GM12878 (cell line): ENCODE results near the gene AGPAT2. TPM values are rescaled to one million over a fixed set of nuclear protein-coding genes. Genes with fewer than 3 reads are reported as not detected.

Experiments used
- ATAC-seq: fragments of 200-7000 bp; cut with Tn5 transposase; 3 replicates; pipeline ENCODE4 v1.9.1; 2020; ENCODE audit warnings: mild to moderate bottlenecking, moderate library complexity
- BruUV-seq: library from RNA; stranded (reverse); fragments of 400-500 nt; replicated peaks from 2 replicates; lab custom pipeline; 2021; lab: Mats Ljungman, UMichigan
- CTCF ChIA-PET: fragments of 300-600 bp; sonication (Branson Sonifier 250); formaldehyde crosslinking; extraction: SDS; loops from one replicate; lab custom pipeline; 2021; ENCODE audit warnings: inconsistent platforms; lab: Yijun Ruan, JAX
- POLR2A ChIA-PET: fragments of 350-600 bp; formaldehyde crosslinking; extraction: SDS; loops from one replicate; lab custom pipeline; 2021; ENCODE audit warnings: inconsistent platforms; lab: Charles Lee
- RAD21 ChIA-PET: fragments of 300-600 bp; sonication (Branson Sonifier 250); formaldehyde crosslinking; loops from one replicate; lab custom pipeline; 2023; ENCODE audit warnings: antibody characterized with exemption; ENCODE audit not compliant: unreplicated experiment; lab: Charles Lee
- SMC1A ChIA-PET: fragments of 300-600 bp; sonication (Branson Sonifier 250); formaldehyde crosslinking; loops from one replicate; lab custom pipeline; 2023; ENCODE audit not compliant: unreplicated experiment, uncharacterized antibody; lab: Charles Lee
- DNase-seq: peaks from one replicate; pipeline ENCODE4 v3.0.0-alpha.2; 2011; ENCODE audit warnings: low read depth, low spot score
- FAIRE-seq: peaks from 3 replicates; lab custom pipeline; 2011; peaks lifted over from hg19 to GRCh38; lab: Jason Lieb, UNC
- H2AFZ ChIP-seq: 2 replicates; pipeline ENCODE4 v1.6.0; 2011; ENCODE audit warnings: low read depth, low read length, control low read depth; ENCODE audit not compliant: control insufficient read depth
- H3K27ac ChIP-seq: 2 replicates; pipeline ENCODE4 v1.5.1; 2011; ENCODE audit warnings: control low read depth; ENCODE audit not compliant: control insufficient read depth, insufficient read depth
- H3K27me3 ChIP-seq, 2 experiments: replicated peaks in 1 of 2; 2 replicates each; pipeline versions ENCODE4 v1.6.0 to v1.6.1; 2011; ENCODE audit warnings: low read length in 1 of 2; ENCODE audit not compliant: control insufficient read depth in 2 of 2, insufficient read depth in 2 of 2
- H3K36me3 ChIP-seq, 2 experiments: 2 replicates each; pipeline ENCODE4 v1.5.1; 2011; ENCODE audit warnings: low read length in 1 of 2; ENCODE audit not compliant: control insufficient read depth in 2 of 2, insufficient read depth in 2 of 2
- H3K4me1 ChIP-seq: 2 replicates; pipeline ENCODE4 v1.6.1; 2011; ENCODE audit warnings: mild to moderate bottlenecking, low read length, moderate library complexity, mixed read lengths; ENCODE audit not compliant: control insufficient read depth, insufficient read depth
- H3K4me2 ChIP-seq: 2 replicates; pipeline ENCODE4 v1.6.0; 2011; ENCODE audit warnings: control low read depth; ENCODE audit not compliant: control insufficient read depth, insufficient read depth
- H3K4me3 ChIP-seq: fragments of 200-600 bp; sonication (generic); 2 replicates; pipeline ENCODE4 v1.5.1; 2016
- H3K79me2 ChIP-seq: 2 replicates; pipeline ENCODE4 v1.6.0; 2011; ENCODE audit warnings: low read length; ENCODE audit not compliant: control insufficient read depth, insufficient read depth
- H3K9ac ChIP-seq: 2 replicates; pipeline ENCODE4 v1.8.0; 2011; ENCODE audit warnings: low read length, control low read depth, mixed read lengths; ENCODE audit not compliant: control insufficient read depth, insufficient read depth
- H3K9me3 ChIP-seq: replicated peaks from 3 replicates; pipeline ENCODE4 v1.5.1; 2011; ENCODE audit warnings: mild to moderate bottlenecking, low read length; ENCODE audit not compliant: control insufficient read depth, insufficient read depth
- H4K20me1 ChIP-seq: 2 replicates; pipeline ENCODE4 v1.6.0; 2011; ENCODE audit not compliant: control insufficient read depth, insufficient read depth
- BHLHE40 ChIP-seq, 2 experiments: fragments of 450-650 bp in 1 of 2; IDR thresholded peaks; 2 replicates each; pipeline ENCODE4 v1.6.1; 2011 to 2017; ENCODE audit warnings: low read depth in 2 of 2, borderline replicate concordance in 1 of 2, improper control_type of control experiment in 1 of 2, low read length in 1 of 2, mild to moderate bottlenecking in 1 of 2
- E2F8 ChIP-seq: fragments of 450-650 bp; IDR thresholded peaks from 2 replicates; pipeline ENCODE4 v1.6.1; 2018; ENCODE audit warnings: mild to moderate bottlenecking, low read depth, moderate library complexity; ENCODE audit not compliant: partially characterized antibody
- EED ChIP-seq: sonication (generic); IDR thresholded peaks from 2 replicates; pipeline ENCODE4 v1.6.1; 2016; ENCODE audit warnings: antibody characterized with exemption, low read depth
- HDAC6 ChIP-seq: fragments of 200-600 bp; sonication (generic); IDR thresholded peaks from one replicate; pipeline ENCODE4 v1.8.0; 2017; ENCODE audit warnings: antibody characterized with exemption; ENCODE audit not compliant: unreplicated experiment
- IKZF1 ChIP-seq: fragments of 450-650 bp; conservative IDR thresholded peaks from 2 replicates; pipeline ENCODE4 v1.6.1; 2017; ENCODE audit warnings: antibody characterized with exemption, mild to moderate bottlenecking
- IRF4 ChIP-seq: IDR thresholded peaks from 2 replicates; pipeline ENCODE4 v1.6.1; 2011; ENCODE audit warnings: low read depth, low read length
- JUND ChIP-seq: IDR thresholded peaks from 2 replicates; pipeline ENCODE4 v1.6.1; 2012; ENCODE audit warnings: low read depth, mild to moderate bottlenecking, low read length, improper control_type of control experiment, moderate library complexity
- KDM1A ChIP-seq: fragments of 200-600 bp; sonication (generic); IDR thresholded peaks from 2 replicates; pipeline ENCODE4 v1.6.1; 2016; ENCODE audit warnings: borderline replicate concordance
- SMAD1 ChIP-seq: fragments of 450-650 bp; IDR thresholded peaks from 2 replicates; pipeline ENCODE4 v1.6.1; 2018; ENCODE audit warnings: mild to moderate bottlenecking, low read depth; ENCODE audit not compliant: partially characterized antibody
- ZBED1 ChIP-seq: IDR thresholded peaks from 2 replicates; pipeline ENCODE4 v1.6.1; 2016; ENCODE audit warnings: borderline replicate concordance
- ZBTB11 ChIP-seq: fragments of 450-650 bp; formaldehyde crosslinking; IDR thresholded peaks from 2 replicates; pipeline ENCODE4 v1.5.0; 2022; ENCODE audit warnings: mild to moderate bottlenecking, missing genetic modification characterization
- ZNF687 ChIP-seq: fragments of 450-650 bp; IDR thresholded peaks from 2 replicates; pipeline ENCODE4 v1.6.1; 2017; ENCODE audit warnings: mild to moderate bottlenecking, moderate library complexity
- WGBS: methylation state at CpG from one replicate; pipeline ENCODE4 v1.1.6; 2016; ENCODE audit warnings: low lambda C conversion rate; ENCODE audit not compliant: insufficient replicate concordance, insufficient coverage; ENCODE audit errors: missing lambda C conversion rate; 5-methylcytosine and 5-hydroxymethylcytosine counted together
- in situ Hi-C: fragments of 300-500 bp; cut with MboI; formaldehyde crosslinking; loops from 9 replicates; pipeline ENCODE4 v1.14.3; 2018; ENCODE audit warnings: mixed read lengths
- intact Hi-C: fragments of 100-400 bp; cut with micrococcal nuclease; formaldehyde crosslinking; loops from one replicate; pipeline ENCODE4 v1.14.2; 2022; ENCODE audit not compliant: unreplicated experiment
- polyA plus RNA-seq, 11 experiments: library from polyadenylated mRNA; depleted of rRNA in 4 of 11; unstranded in 6 of 11; stranded (reverse) in 5 of 11; fragments of >200 nt; fragmentation: Nextera tagmentation in 4 of 11; fragmentation: Illumina TruSeq in 1 of 11; extraction: Ambion mirVana in 4 of 11; extraction: Trizol in 1 of 11; gene quantifications; 1 replicate in 1 of 11; 2 replicates in 10 of 11; pipeline versions ENCODE4 v1.2.1 to v1.2.3, GENCODE V29; 2011 to 2016; ENCODE audit warnings: inconsistent platforms in 2 of 11, missing spikeins in 2 of 11, low read depth in 1 of 11
- total RNA-seq, 4 experiments: library from RNA; depleted of rRNA in 3 of 4; stranded (reverse); fragments of >200 nt in 3 of 4; fragmentation: Illumina TruSeq in 1 of 4; extraction: Trizol in 1 of 4; gene quantifications; 2 replicates each; pipeline versions ENCODE4 v1.2.1 to v1.2.3, GENCODE V29; 2013 to 2021

Gene AGPAT2
- total and polyA plus RNA-seq, 10 of the 15 experiments (the other 5 are each of a cell fraction or from before 2014, with no cell fraction given) = 0.10 to 28.5 (median 18.2) TPM

GRCh38 chr9:136711751-136712689 lies 24.8 kb upstream of the AGPAT2 start, which contains the start of gene DIPK1B:
Gene DIPK1B (plus strand): TSS chr9:136712572. CDS start chr9:136712666, 94 bp downstream.
- Histone ChIP-seq H3K79me2 (no peaks in the 10 kb centered on the region), H3K4me1 (no peaks in the 10 kb centered on the region), H3K27ac (no peak within 1 kb of the TSS), H3K27me3 (peaks cover 2 to 7% of the 10 kb centered on the region in 2 experiments), H3K4me2 (0 out of 2 replicates have a peak within 1 kb of the TSS, but pooled peaks have one; percentile 9), H2AFZ (no peak within 1 kb of the TSS), H3K36me3 (no peaks in the 10 kb centered on the region), H3K9me3 (no peaks in the 10 kb centered on the region), H3K4me3 (no peak within 1 kb of the TSS), H3K9ac (no peak within 1 kb of the TSS), H4K20me1 (no peaks in the 10 kb centered on the region)
- DNase-seq = no peak
- intact Hi-C loops (no loop called here), in situ Hi-C loops (no loop called here)
- TF ChIP-seq ZBED1 = no peak
- no peak for TF ChIP-seq EED
- no peak for TF ChIP-seq IRF4
- no peak for TF ChIP-seq IKZF1
- TF ChIP-seq ZBTB11 (CRISPR knock-in tag) = no peak
- TF ChIP-seq ZNF687 = no peak
- no peak for TF ChIP-seq BHLHE40 (IDR thresholded peaks at IDR 0.05; ENCODE audit: borderline replicate concordance in 1 of 2, low read depth in 2 of 2, low read length in 1 of 2)
- TF ChIP-seq HDAC6 = no peak
- TF ChIP-seq E2F8 = no peak
- TF ChIP-seq KDM1A = no peak
- TF ChIP-seq SMAD1 = no peak
- TF ChIP-seq JUND = no peak
- CTCF ChIA-PET = no interaction called here
- RAD21 ChIA-PET = no interaction called here
- 21% methylated on average over 44 of the region's 119 CpGs for WGBS
- no peak for ATAC-seq
- no peak for FAIRE-seq
- SMC1A ChIA-PET = no interaction called here
- no TSS peak for BruUV-seq
- POLR2A ChIA-PET = no interaction called here
